Femur (tissue), 1 donor: ENCODE results near the gene ZNF200.
"Not testable (repeated sequence)": the region's sequence is repeated elsewhere in the genome, so short reads cannot be mapped to it uniquely, and the experiment has no call there.

Source experiments
- DNase-seq: peaks from one replicate; pipeline ENCODE4 v3.0.0-alpha.2; 2017

Gene ZNF200, protein sequence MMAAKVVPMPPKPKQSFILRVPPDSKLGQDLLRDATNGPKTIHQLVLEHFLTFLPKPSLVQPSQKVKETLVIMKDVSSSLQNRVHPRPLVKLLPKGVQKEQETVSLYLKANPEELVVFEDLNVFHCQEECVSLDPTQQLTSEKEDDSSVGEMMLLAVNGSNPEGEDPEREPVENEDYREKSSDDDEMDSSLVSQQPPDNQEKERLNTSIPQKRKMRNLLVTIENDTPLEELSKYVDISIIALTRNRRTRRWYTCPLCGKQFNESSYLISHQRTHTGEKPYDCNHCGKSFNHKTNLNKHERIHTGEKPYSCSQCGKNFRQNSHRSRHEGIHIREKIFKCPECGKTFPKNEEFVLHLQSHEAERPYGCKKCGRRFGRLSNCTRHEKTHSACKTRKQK

DNA sequence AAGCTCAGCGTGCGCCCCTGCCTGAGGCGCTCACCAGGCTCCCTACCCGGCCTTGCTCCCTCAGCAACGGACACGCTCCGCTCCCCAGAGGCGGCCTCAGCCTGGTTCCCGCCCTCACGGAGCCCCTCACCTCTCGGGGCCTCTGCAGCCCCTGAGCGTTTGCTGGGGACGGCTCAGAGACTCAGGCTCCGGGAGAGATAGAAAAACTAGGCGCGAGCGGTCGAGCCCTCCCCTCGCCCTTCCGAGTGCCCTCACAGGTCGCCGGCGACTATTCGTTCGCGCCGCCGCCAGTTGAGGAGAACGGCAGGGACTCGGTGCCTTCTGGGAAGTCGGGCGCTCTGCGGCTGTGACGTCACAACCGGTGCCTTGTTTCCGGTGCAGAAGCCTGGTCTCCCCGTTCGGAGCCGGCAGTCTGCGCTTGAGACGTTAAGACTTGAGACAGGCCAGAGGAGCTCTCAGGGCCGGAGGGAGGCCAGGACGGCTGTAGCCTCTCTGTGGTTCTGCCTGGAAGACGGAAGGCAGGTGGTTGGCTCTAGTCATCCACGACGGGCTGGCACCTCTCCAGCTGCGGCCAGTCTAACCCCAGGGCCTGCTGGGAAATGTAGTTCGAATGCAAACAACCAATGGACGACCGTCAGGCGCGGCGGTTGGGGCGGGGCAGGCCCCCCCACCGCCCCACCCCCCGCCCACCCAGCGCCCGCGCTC, at the start of gene ZNF200:
TSS of gene ZNF200 (minus strand) at position 302 of the 705 bp plus-strand sequence. CDS start 1,403 bp downstream, outside the sequence.
- peak; percentile 97 for DNase-seq

DNA sequence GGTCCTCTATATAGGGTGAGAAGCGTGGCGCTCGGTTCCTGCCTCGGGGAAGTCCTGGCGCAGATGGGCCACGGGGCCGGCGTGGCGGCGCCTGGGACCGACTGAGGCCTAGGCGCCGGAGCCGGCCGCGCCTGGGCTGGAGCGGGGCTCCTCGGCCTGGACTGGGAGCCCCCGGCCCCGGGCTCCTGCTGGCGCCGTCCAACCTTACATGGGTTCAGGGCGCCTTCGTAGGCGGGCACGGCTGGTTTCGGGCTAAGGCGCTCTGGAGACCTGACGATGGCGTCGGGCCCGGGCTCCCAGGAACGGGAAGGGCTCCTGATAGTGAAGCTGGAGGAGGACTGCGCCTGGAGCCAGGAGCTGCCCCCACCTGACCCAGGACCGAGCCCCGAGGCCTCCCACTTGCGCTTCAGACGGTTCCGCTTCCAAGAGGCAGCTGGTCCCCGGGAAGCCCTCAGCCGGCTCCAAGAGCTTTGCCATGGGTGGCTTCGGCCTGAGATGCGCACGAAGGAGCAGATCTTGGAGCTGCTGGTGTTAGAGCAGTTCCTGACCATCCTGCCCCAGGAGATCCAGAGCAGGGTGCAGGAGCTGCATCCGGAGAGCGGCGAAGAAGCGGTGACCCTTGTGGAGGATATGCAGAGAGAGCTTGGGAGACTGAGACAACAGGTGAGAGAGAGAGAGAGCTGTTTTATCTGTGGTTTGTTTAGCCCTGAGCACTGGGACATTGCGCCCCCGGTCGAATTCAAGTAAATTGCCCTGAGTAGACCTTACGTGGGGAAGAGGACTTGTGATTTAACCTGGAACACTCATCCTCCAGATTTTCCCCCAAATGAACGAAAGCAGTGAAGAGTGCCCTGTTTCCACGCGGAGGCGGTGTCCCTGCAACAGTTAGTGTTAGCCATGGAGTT, 48.8 kb upstream of the ZNF200 start:
- DNase-seq = peak; percentile 42

DNA sequence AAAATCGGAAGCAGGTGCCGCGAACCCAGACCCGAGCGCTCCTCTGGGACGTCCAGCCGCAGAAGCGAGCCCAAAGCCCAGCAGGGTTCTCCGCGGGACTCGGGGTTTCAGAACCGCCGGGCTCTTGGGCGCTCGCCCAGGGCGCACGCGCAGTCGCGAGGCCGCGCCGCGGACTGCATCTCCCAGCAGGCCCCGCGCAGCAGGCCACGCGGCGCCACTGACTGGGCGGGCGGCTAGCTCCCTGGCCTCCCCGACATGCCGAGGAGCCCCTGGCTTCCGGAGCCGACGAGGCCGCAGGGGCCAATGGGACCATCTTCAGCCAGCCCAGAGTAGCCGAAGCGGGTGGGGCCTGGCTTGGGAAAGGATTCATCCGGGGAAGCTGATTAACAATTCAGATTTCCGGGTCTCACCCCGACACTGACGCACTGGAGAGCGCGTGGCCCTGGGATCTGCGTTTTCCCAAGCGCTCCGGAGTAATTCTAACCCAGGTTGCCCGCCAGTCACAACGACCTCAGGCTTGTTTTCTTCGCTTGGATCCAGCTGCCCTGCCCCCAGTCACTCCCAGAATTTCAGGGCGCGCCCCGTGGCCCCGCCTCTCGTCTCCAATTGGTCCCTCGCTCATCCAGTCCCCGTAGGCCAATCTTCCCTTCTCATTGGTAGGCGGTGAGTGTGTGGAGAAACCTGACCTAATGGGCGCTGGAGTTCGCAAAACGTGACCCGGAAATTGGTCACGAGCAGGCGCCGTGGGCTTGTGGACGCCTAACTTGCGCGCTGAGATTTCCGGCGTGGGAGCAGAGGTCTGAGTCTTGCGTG, 48.0 kb upstream of the ZNF200 start, which contains the start of gene ZNF263:
TSS of gene ZNF263 (plus strand) at position 762 of the 813 bp plus-strand sequence. CDS start 328 bp downstream, outside the sequence.
- DNase-seq = peak; percentile 99

DNA sequence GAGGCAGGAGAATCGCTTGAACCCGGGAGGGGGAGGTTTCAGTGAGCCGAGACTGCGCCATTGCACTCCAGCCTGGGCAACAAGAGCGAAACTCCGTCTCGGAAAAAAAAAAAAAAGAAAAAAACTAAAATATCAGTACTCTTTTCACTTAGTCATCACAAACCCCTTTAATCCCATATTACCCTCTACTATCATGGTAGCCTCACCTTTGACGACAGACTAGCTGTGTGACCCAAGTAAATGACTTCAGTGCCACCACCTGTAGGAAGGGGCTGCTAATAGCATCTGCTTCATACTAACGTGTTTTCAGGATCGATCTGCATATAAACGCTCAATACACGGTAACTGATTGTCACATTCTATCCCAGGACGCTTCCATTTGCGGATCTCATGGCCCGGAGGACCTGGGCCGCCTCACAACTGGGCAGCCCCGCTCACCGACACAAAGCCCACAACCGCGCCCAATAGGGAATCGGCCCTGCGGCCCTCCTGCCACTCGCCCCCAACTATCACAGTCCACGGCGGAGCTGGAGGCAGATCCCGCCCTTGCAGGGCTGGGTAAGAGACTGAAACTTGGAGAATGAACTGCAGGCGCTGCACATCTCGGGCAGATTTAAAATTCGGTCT, 47.3 kb upstream of the ZNF200 start:
- DNase-seq = no peak

DNA sequence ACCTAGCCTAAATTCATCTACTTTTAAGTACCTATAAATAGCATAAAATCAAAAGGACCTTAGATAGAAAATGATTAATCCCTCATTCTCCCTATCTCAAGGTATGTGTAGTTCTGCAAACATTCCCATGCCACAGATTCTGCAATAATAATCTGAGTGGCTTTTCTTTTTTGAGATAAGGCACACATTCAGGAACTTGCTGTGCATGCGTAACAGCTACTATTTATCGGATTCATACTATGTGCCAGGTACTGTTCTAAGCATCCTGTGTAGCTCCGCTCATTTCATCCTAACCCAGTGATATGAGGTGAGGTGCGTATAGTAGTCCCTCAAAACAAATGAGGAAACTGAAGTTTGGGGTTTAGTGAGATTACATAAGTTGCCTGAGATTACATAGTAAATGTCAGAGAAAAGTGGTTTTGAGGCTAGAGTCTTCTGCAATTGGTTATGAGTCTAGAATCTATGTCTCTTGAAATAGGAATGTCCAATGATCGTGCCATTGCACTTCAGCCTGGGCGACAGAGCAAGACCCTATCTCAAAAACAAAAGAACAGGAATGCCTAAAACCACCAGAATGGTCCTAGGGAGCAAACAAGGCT, 46.4 kb upstream of the ZNF200 start:
- DNase-seq = no peak

DNA sequence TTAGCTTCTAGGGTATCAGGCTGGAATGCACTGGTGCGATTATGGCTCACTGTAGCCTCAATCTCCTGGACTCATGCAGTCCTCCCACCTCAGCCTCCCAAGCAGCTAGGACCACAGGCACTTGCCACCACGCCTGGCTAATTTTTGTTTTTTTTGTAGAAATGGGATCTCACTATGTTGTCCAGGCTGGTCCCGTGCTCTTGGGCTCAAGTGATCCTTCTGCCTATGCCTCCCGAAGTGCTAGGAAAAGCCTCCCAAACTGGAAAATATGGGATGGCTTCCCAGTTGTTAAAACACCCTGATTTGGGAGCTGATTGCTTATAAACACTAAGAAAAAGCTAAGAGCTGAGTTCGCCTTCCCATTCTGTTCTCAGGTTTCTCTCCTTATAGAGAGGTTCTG, 41.7 kb upstream of the ZNF200 start:
- no peak for DNase-seq

DNA sequence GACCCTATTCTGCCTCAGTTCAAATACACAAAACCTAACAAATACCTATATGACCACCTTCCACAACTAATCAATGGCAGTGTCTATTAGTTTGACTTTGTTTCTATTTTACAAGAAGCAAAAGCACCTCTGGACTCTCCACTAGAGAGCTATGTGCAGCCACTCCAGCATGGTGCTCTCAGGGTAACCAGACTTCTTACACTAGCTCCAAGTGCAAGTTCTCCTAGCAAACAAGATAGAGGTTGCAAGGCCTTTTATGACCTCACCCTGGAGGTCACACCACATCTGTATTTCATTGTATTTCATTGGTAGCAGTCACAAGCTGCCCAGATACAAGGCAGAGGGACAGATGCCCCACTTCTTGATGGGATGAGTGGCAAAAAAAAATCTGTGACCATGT, 40.0 kb upstream of the ZNF200 start:
- DNase-seq = no peak

DNA sequence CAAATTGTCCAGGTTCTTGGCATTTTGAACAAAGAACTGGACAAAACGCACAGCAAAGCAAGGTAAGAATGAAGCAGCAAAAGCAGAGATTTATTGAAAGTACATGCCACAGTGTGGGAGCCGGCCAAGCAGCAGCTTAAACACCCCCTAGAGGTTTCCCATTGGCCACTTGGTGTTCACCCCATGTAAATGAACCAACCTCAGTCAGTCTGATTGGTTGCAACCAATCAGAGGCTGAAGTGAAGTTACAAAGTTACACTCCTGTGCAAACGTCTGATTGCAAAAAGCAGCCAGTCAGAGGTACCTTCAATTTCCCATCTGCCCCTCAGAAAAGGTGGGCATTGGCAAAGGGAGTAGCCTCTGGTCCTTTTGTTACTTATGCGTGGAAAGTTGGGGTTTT, 39.5 kb upstream of the ZNF200 start:
- no peak for DNase-seq

DNA sequence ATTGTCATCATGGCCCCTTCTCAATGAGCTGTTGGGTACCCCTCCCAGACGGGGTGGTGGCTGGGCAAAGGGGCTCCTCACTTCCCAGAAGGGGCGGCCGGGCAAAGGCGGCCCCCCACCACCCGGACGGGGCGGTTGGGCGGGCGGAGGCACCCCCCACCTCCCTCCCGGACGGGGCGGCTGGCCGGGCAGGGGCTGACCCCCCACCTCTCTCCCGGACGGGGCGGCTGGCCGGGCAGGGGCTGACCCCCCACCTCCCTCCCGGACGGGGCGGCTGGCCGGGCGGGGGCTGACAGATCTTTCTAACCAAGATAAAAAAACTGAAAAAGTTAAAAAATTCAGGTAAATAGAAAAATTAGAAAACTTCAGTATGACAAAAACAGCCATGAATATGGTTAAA, 36.3 kb upstream of the ZNF200 start:
- not testable (repeated sequence) for DNase-seq

DNA sequence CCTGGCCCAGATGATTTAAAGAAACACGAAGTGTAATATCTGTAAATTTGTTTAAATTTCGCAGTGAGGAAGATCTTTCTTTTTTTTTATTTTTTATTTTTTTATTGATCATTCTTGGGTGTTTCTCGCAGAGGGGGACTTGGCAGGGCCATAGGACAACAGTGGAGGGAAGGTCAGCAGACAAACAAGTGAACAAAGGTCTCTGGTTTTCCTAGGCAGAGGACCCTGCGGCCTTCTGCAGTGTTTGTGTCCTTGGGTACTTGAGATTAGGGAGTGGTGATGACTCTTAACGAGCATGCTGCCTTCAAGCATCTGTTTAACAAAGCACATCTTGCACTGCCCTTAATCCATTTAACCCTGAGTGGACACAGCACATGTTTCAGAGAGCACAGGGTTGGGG, 35.8 kb upstream of the ZNF200 start:
- DNase-seq = not testable (repeated sequence)

DNA sequence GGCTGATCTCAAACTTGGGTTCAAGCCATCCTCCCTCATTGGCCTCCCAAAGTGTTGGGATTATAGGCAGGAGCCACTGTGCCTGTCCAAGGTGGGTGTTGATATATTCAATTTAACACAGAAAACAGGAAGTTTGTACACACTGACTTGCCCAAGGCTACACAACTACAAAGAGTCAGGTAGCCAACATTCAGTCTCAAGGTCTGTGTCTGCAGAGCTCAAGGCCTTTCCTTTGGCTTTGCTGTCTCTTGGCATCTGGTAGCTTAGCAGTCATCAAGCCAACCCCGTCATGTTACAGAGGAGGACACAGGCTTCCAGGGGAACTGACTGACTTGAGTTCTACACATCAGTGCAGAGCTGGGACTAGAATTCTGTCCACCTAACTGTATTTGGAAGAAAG, 33.3 kb upstream of the ZNF200 start:
- no peak for DNase-seq

DNA sequence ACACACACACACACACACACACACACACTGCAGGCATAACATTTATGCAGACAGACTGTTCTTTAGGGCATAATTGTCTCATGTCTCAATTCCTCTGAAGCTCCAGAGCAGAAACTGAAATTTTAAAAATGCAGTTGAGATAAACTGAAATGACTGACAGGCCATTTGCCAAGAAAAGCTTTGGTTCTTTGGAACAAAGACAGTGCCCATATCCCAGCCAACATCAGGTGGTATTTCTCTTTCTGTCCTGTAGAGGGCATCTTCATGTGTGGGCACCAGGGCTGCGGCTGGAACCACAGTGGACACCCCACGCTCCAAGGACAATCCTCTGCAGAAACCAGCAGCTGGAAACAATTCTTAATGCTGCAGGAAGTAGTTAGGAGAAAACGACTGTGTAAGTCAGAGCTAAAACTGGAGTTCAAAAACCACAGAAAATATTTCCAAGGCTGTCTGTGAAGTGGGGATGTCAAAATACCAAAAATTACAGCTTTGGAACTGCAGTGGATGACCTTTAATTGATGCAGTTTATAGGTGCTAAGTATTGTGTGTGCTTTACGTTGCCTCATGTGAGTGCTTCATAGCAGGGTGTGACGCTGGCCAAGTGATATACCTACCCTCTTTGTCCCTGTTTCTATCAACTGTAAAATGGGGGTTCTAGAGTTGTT, 32.0 kb upstream of the ZNF200 start:
- DNase-seq = peak; percentile 61

DNA sequence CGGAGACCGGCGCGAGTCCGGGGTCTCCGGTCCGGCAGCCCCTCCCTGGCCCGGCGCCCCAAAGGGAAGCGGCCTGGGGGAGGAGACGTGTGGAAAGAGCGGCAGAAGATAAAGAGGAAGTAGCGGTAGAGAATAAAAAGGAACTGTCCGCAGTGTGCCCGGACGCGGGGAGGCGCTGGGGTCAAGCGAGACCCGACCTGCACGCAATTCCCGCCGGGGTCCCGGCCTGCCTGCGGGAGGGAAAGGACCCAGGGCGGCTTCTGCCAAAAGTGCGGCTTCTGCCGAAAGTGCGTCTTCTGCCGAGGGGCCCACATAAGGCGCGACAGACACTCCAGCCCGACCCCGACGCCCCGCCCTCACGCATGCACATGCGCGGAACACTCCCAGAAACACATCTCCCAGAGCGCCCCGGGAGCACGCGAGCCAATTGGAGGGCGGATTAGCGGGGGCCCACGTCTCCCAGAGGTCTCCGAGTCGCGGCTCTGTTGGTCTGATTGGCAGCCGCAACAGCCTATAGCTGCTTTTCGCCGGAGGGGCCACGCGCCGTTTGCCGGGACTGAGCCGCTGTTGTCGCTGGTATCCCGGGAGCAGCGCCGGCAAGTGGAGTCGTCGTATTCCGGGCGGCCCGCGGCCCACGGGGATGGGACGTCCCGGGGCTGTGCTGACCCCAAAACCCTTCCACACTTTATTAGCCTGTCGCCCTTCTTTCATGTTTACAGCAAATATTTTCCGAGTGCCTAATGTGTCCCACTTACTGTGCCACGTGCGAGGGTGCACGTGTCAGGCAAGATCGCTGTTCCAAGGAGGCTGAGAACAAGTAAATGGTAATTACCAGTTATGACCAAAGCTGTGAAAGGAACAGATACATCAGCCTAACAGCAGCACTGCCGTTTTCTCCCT, 29.4 kb upstream of the ZNF200 start:
- peak; percentile 99 for DNase-seq

DNA sequence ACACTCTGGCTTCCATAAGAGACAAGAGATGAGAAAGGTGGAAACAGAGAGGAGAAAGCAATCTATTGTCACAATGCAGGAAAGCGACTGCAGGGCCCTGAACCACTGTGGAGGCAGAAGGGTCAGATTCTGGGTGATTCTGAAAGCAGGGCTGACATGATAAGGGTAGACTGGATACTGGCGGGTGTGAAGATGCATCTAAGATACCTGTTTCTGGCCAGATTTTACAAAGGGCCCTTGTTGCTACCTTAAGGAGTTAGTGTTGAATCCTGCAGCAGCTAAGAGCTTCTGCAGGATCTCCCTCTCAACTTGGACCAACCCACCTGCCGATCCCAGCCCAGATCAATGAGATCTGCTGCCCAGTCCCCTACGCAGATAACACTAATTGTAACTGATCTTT, 27.6 kb upstream of the ZNF200 start:
- no peak for DNase-seq

DNA sequence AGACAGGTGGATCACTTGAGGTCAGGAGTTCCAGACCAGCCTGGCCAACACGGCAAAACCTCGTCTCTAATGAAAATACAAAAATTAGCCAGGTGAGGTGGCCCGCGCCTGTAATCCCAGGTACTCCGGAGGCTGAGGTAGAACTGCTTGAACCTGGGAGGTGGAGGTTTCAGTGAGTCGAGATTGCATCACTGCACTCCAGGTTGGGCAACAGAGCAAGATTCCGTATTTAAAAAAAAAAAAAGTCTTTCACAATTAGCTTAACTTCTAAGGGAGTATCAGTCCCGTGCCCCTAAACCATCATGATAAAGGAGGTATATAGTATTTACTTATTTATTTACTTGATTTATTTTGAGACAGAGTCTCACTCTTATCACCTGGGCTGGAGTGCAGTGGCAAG, 24.9 kb upstream of the ZNF200 start:
- DNase-seq = no peak

DNA sequence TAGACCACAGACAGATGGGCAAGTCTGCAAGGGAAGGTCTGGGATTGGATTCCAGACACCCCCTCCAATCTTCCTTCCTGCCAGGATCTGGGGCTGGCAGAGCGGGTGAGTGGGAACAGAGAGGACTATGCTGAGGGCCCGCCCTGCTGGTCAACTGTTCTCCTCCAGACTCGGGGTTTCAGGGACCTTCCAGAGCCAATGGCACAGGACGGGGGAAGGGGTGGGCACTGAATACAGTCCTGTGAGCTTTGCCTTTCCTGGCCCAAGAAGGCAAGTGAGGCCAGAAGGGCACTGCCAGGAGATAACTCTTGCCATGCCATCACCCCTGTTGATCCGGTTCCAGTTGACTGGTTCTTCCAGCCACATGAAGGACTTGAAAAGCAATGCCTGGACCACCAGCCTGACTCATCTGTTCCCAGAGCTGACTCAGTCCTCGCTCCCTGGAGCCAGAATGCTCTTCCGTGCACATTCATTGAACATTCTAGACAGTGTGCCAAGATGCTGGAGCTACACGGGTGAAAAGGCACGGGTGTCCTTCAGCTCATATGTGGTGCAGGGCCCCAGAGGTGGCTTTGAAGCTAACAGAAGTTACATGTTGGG, 22.0 kb upstream of the ZNF200 start:
- DNase-seq = no peak

DNA sequence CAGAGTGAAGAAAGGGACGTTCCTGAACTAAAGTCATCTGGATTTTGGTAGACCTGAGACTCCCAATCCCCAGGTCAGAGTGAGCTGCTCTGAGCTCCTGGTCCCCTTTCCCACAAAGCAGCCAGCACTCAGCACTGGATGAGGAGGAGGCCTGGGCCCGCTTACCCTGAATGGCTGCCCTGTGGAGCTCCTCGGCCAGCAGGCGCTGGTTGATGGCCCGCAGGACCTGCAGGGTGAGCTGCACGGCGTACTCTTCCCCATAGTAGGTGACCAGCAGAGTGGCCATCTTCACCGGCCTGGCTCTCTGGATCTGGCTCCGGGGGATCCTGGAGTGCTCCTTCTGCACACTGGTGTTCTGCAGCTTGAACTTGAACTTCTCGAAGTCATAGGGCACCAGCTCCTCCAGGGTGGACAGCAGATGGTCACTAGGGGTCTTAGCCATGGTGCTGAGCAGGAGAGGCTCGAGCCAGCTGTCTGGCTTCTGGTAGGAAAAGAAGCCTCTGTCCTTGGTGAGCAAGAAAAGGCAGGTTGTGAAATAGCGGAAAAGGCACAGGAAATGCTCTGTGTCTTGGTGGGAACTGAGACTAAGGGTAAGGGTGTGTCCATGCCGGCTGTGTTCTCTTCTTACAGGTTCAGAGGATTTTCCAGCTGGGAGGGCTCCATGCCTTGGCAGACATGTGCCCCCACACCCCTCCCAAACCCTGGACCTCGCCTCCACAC, 21.3 kb upstream of the ZNF200 start, which contains the start of gene MEFV:
TSS of gene MEFV (minus strand) at position 488 of the 720 bp plus-strand sequence. CDS start at position 442, 46 bp downstream.
- DNase-seq = no peak

DNA sequence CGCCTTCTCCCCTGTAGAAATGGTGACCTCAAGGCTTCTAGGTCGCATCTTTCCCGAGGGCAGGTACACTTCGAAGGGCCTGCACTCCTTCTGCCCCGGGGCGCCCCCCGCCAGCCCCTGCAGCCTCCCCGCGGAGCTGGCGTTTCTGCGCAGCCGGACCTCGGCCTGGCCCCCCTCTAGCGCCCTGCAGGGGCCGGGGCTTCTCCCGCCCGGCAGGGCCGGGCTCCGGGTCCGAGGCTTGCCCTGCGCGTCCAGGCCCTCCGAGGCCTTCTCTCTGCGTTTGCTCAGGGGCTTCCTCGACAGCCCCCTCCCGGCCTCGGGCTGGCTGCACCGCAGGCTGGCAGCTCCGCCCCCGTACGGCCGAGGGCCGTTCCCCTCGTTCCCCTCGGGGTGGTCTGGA, 19.4 kb upstream of the ZNF200 start:
- DNase-seq = no peak
